A549 (cell line): ENCODE data around the gene PROSER3. TPM values are rescaled to one million over a fixed set of nuclear protein-coding genes. Genes with fewer than 3 reads are reported as not detected.

ENCODE experiments used
- ATAC-seq, 2 experiments: fragments of 200-7000 bp in 1 of 2; fragments of >200 bp in 1 of 2; cut with Nextera tagmentation in 1 of 2; cut with Tn5 transposase in 1 of 2; 3 replicates each; pipeline versions ENCODE4 v1.8.0 to v1.9.1; 2018 to 2020; ENCODE audit warnings: mild to moderate bottlenecking in 1 of 2, moderate library complexity in 1 of 2
- CTCF ChIA-PET: fragments of 300-600 bp; sonication (Branson Sonifier 250); formaldehyde crosslinking; extraction: SDS; loops from one replicate; lab custom pipeline; 2021; ENCODE audit warnings: antibody characterized with exemption, inconsistent platforms; lab: Yijun Ruan, JAX
- POLR2A ChIA-PET: fragments of 350-600 bp; formaldehyde crosslinking; extraction: SDS; loops from one replicate; lab custom pipeline; 2021; ENCODE audit warnings: antibody characterized with exemption, inconsistent platforms; lab: Yijun Ruan, JAX
- DNase-seq, 2 experiments: peaks; one replicate each; pipeline versions ENCODE4 v3.0.0 to v3.0.0-alpha.2; 2011 to 2016; ENCODE audit warnings: low read depth in 1 of 2, low spot score in 1 of 2
- FAIRE-seq: peaks from 2 replicates; lab custom pipeline; 2011; peaks lifted over from hg19 to GRCh38; lab: Jason Lieb, UNC
- H3K27ac ChIP-seq, 2 experiments: fragments of >200 bp; sonication (Bioruptor Twin); formaldehyde crosslinking; 3 replicates each; pipeline ENCODE4 v1.5.1; 2016 to 2017
- H3K4me1 ChIP-seq: fragments of >200 bp; sonication (Bioruptor Twin); formaldehyde crosslinking; 3 replicates; pipeline ENCODE4 v1.6.1; 2016
- H3K4me2 ChIP-seq: fragments of >200 bp; sonication (Bioruptor Twin); formaldehyde crosslinking; 3 replicates; pipeline ENCODE4 v1.6.1; 2016
- H3K4me3 ChIP-seq: fragments of >200 bp; sonication (Bioruptor Twin); formaldehyde crosslinking; 3 replicates; pipeline ENCODE4 v1.5.1; 2016
- H3K9me3 ChIP-seq: fragments of >200 bp; sonication (Bioruptor Twin); formaldehyde crosslinking; 3 replicates; pipeline ENCODE4 v1.6.1; 2016
- CBX2 ChIP-seq: fragments of 200-600 bp; sonication (generic); IDR thresholded peaks from 2 replicates; pipeline ENCODE4 v1.6.1; 2016; ENCODE audit warnings: low read depth, mild to moderate bottlenecking, borderline replicate concordance
- CBX8 ChIP-seq: fragments of 200-600 bp; sonication (generic); IDR thresholded peaks from 2 replicates; pipeline ENCODE4 v1.6.1; 2016
- CEBPB ChIP-seq, 2 experiments: fragments of >200 bp in 1 of 2; sonication (Bioruptor Twin) in 1 of 2; formaldehyde crosslinking in 1 of 2; IDR thresholded peaks; 2 replicates each; pipeline ENCODE4 v1.6.1; 2012 to 2016
- CHD2 ChIP-seq: fragments of 150-350 bp; IDR thresholded peaks from 2 replicates; pipeline ENCODE4 v1.6.1; 2014; ENCODE audit warnings: low read length; ENCODE audit not compliant: partially characterized antibody
- CHD4 ChIP-seq: fragments of 200-600 bp; sonication (generic); IDR thresholded peaks from 2 replicates; pipeline ENCODE4 v1.6.1; 2016; ENCODE audit warnings: antibody characterized with exemption, mild to moderate bottlenecking, borderline replicate concordance
- EHMT2 ChIP-seq: fragments of 200-600 bp; sonication (generic); IDR thresholded peaks from 2 replicates; pipeline ENCODE4 v1.6.1; 2016; ENCODE audit warnings: antibody characterized with exemption, low read depth, mild to moderate bottlenecking, moderate library complexity
- EP300 ChIP-seq, 2 experiments: fragments of >200 bp; sonication (Bioruptor Twin); formaldehyde crosslinking; IDR thresholded peaks; 2 replicates in 1 of 2; 3 replicates in 1 of 2; pipeline ENCODE4 v1.6.1; 2016 to 2017
- FOSL2 ChIP-seq, 2 experiments: fragments of 450-650 bp in 1 of 2; fragments of >200 bp in 1 of 2; sonication (Bioruptor Twin) in 1 of 2; formaldehyde crosslinking; IDR thresholded peaks; 2 replicates each; pipeline versions ENCODE4 v1.5.0 to v1.6.1; 2016 to 2020; ENCODE audit warnings: mild to moderate bottlenecking in 1 of 2, moderate library complexity in 1 of 2
- HDAC2 ChIP-seq: fragments of 200-600 bp; sonication (generic); IDR thresholded peaks from 2 replicates; pipeline ENCODE4 v1.6.1; 2016
- HEYL ChIP-seq: fragments of 250-450 bp; sonication (Bioruptor Pico); IDR thresholded peaks from 2 replicates; pipeline ENCODE4 v1.8.0; 2021; ENCODE audit warnings: mild to moderate bottlenecking, moderate library complexity
- HOXA7 ChIP-seq: fragments of 250-450 bp; sonication (Bioruptor Pico); IDR thresholded peaks from 2 replicates; pipeline ENCODE4 v1.5.0; 2020; ENCODE audit warnings: mild to moderate bottlenecking, moderate library complexity
- NFE2L2 ChIP-seq: fragments of 150-350 bp; conservative IDR thresholded peaks from 2 replicates; pipeline ENCODE4 v1.6.1; 2014; ENCODE audit warnings: low read length
- NPAS2 ChIP-seq: fragments of 250-450 bp; sonication (Bioruptor Pico); IDR thresholded peaks from 2 replicates; pipeline ENCODE4 v1.8.0; 2022; ENCODE audit warnings: mild to moderate bottlenecking, moderate library complexity, borderline replicate concordance
- NR3C1 ChIP-seq: fragments of >200 bp; sonication (Bioruptor Twin); formaldehyde crosslinking; IDR thresholded peaks from 3 replicates; pipeline ENCODE4 v1.6.1; 2017
- PHF8 ChIP-seq: fragments of 200-600 bp; sonication (generic); IDR thresholded peaks from 2 replicates; pipeline ENCODE4 v1.6.1; 2016; ENCODE audit warnings: low read depth, mild to moderate bottlenecking, antibody characterized with exemption, moderate library complexity, borderline replicate concordance
- RCOR1 ChIP-seq: fragments of 150-350 bp; IDR thresholded peaks from 2 replicates; pipeline ENCODE4 v1.6.1; 2014; ENCODE audit warnings: antibody characterized with exemption, low read length, low read depth
- REST ChIP-seq: fragments of 200-600 bp; sonication (generic); IDR thresholded peaks from 2 replicates; pipeline ENCODE4 v1.6.1; 2016; ENCODE audit warnings: antibody characterized with exemption, mild to moderate bottlenecking, moderate library complexity
- RFX5 ChIP-seq: fragments of 450-650 bp; IDR thresholded peaks from 2 replicates; pipeline ENCODE4 v1.7.1; 2014; ENCODE audit warnings: antibody characterized with exemption, mild to moderate bottlenecking, moderate library complexity
- ZSCAN20 ChIP-seq: fragments of 250-450 bp; sonication (Bioruptor Pico); IDR thresholded peaks from 2 replicates; pipeline ENCODE4 v1.8.0; 2022; ENCODE audit warnings: mild to moderate bottlenecking, moderate library complexity
- WGBS: methylation state at CpG from one replicate; pipeline ENCODE4 v1.1.6; 2017; ENCODE audit errors: missing lambda C conversion rate; 5-methylcytosine and 5-hydroxymethylcytosine counted together
- polyA plus RNA-seq, 4 experiments: library from polyadenylated mRNA; depleted of rRNA in 3 of 4; stranded (reverse); fragments of >200 nt; fragmentation: RNase III in 1 of 4; extraction: RNeasy Plus Mini Kit Qiagen cat#74134 plus additional on column Dnase treatment in 1 of 4; gene quantifications; 2 replicates in 3 of 4; 3 replicates in 1 of 4; pipeline ENCODE4 v1.2.3, GENCODE V29; 2011 to 2017
- TF ChIP-seq, protein P1 (sequence below): fragments of >200 bp; sonication (Bioruptor Twin); formaldehyde crosslinking; IDR thresholded peaks from 3 replicates; pipeline ENCODE4 v1.5.1; 2016
- TF ChIP-seq, protein P2 (sequence below): fragments of >200 bp; sonication (Bioruptor Twin); formaldehyde crosslinking; IDR thresholded peaks from 2 replicates; pipeline ENCODE4 v1.6.1; 2016
- TF ChIP-seq, protein P3 (sequence below): IDR thresholded peaks from 2 replicates; pipeline ENCODE4 v1.6.1; 2012; ENCODE audit warnings: low read depth, borderline replicate concordance
- TF ChIP-seq, protein P4 (sequence below): fragments of 250-450 bp; sonication (Bioruptor Pico); IDR thresholded peaks from 2 replicates; pipeline ENCODE4 v1.5.0; 2020; ENCODE audit warnings: low read depth, mild to moderate bottlenecking, moderate library complexity

The PROSER3 gene
- polyA plus RNA-seq, 2 of the 4 experiments (the other 2 are of a cell fraction) = 19.5 to 24.4 TPM

GRCh38 chr19:35741203-35741515 lies 16.8 kb upstream of the PROSER3 start:
- TF ChIP-seq CHD2 = no peak
- TF ChIP-seq HDAC2 = no peak
- TF ChIP-seq CEBPB (IDR thresholded peaks at IDR 0.05) = no peak
- TF ChIP-seq EHMT2 = no peak
- no peak for TF ChIP-seq ZSCAN20 (CRISPR knock-in tag)
- TF ChIP-seq, protein P1, sequence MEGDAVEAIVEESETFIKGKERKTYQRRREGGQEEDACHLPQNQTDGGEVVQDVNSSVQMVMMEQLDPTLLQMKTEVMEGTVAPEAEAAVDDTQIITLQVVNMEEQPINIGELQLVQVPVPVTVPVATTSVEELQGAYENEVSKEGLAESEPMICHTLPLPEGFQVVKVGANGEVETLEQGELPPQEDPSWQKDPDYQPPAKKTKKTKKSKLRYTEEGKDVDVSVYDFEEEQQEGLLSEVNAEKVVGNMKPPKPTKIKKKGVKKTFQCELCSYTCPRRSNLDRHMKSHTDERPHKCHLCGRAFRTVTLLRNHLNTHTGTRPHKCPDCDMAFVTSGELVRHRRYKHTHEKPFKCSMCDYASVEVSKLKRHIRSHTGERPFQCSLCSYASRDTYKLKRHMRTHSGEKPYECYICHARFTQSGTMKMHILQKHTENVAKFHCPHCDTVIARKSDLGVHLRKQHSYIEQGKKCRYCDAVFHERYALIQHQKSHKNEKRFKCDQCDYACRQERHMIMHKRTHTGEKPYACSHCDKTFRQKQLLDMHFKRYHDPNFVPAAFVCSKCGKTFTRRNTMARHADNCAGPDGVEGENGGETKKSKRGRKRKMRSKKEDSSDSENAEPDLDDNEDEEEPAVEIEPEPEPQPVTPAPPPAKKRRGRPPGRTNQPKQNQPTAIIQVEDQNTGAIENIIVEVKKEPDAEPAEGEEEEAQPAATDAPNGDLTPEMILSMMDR = no peak; the same call in 2 of the 3 replicates
- TF ChIP-seq, protein P2, sequence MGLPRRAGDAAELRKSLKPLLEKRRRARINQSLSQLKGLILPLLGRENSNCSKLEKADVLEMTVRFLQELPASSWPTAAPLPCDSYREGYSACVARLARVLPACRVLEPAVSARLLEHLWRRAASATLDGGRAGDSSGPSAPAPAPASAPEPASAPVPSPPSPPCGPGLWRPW = no peak
- no peak for TF ChIP-seq RCOR1
- no peak for TF ChIP-seq EP300 (IDR thresholded peaks at IDR 0.05)
- no peak for TF ChIP-seq CHD4
- no peak for TF ChIP-seq HEYL (CRISPR knock-in tag)
- TF ChIP-seq, protein P3, sequence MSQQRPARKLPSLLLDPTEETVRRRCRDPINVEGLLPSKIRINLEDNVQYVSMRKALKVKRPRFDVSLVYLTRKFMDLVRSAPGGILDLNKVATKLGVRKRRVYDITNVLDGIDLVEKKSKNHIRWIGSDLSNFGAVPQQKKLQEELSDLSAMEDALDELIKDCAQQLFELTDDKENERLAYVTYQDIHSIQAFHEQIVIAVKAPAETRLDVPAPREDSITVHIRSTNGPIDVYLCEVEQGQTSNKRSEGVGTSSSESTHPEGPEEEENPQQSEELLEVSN = no peak
- TF ChIP-seq, protein P4, sequence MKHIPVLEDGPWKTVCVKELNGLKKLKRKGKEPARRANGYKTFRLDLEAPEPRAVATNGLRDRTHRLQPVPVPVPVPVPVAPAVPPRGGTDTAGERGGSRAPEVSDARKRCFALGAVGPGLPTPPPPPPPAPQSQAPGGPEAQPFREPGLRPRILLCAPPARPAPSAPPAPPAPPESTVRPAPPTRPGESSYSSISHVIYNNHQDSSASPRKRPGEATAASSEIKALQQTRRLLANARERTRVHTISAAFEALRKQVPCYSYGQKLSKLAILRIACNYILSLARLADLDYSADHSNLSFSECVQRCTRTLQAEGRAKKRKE (CRISPR knock-in tag) = no peak
- no peak for TF ChIP-seq NR3C1
- Histone ChIP-seq H3K4me1 (peaks cover 21% of the 10 kb centered on the region), H3K4me3 (peak overlapping the region; percentile 47), H3K9me3 (no peaks in the 10 kb centered on the region), H3K27ac (peak overlapping the region; percentile 62 to 84), H3K4me2 (peak overlapping the region; percentile 89)
- FAIRE-seq (no peak), ATAC-seq (peak in 1 of 2 experiments; percentile 0; a peak in 2 of 6 replicates), DNase-seq (no peak)
- POLR2A ChIA-PET = interaction anchor here (0.7 to 2.0 kb wide), 12 partner anchors 10 to 230 kb away, joined by 3 to 10 read pairs (median 6); partner anchors contain the start of genes COX6B1 and NFKBID
- WGBS = 44% methylated on average over 12 of the region's 12 CpGs
- CTCF ChIA-PET = interaction anchor here (0.9 to 2.1 kb wide), 11 partner anchors 11 to 193 kb away, joined by 3 to 12 read pairs (median 5); no protein-coding TSS in a partner anchor

- FAIRE-seq (no peak), ATAC-seq (no peak), DNase-seq (no peak)
- H3K4me2 ChIP-seq = peak within 1 kb of the TSS; percentile 89
- peak within 1 kb of the TSS; percentile 62 to 84 for H3K27ac ChIP-seq
- WGBS = 94% methylated on average over 9 of the region's 9 CpGs
- TF ChIP-seq, protein P4 (CRISPR knock-in tag) = no peak
- no peak for TF ChIP-seq NFE2L2
- TF ChIP-seq RFX5 = no peak
- no peak for TF ChIP-seq PHF8
- no peak for TF ChIP-seq HDAC2
- TF ChIP-seq, protein P1 = no peak
- no peak for TF ChIP-seq CEBPB (IDR thresholded peaks at IDR 0.05)
- TF ChIP-seq CBX2 = no peak
- no peak for TF ChIP-seq HOXA7 (CRISPR knock-in tag)
- TF ChIP-seq ZSCAN20 (CRISPR knock-in tag) = no peak
- no peak for TF ChIP-seq REST
- TF ChIP-seq NPAS2 (CRISPR knock-in tag) = no peak
- TF ChIP-seq FOSL2 (IDR thresholded peaks at IDR 0.05) = no peak
- no peak for TF ChIP-seq FOSL2 (CRISPR knock-in tag; IDR thresholded peaks at IDR 0.05)
- TF ChIP-seq CBX8 = no peak
- ChIA-PET CTCF (interaction anchor here (0.6 to 1.3 kb wide), 5 partner anchors 11 to 131 kb away, joined by 3 to 4 read pairs (median 3); no protein-coding TSS in a partner anchor), POLR2A (no interaction called here)
- peak within 1 kb of the TSS; percentile 47; the same call in 2 of the 3 replicates for H3K4me3 ChIP-seq
- H3K4me1 ChIP-seq = peaks cover 30% of the 10 kb centered on the region
- no peaks in the 10 kb centered on the region for H3K9me3 ChIP-seq
These were observed 15.8 kb upstream of the PROSER3 start, which contains the start of gene IGFLR1 for GRCh38 chr19:35742121-35742724. Gene IGFLR1 (minus strand): TSS chr19:35742452. CDS start chr19:35741180, 1,272 bp downstream.
